Mucosa of descending colon (tissue), 3 donors: ENCODE results near the gene ADAMTS9. TPM values are rescaled to one million over a fixed set of nuclear protein-coding genes. Genes with fewer than 3 reads are reported as not detected.

Experiments
- ATAC-seq: fragments of 200-7000 bp; cut with Tn5 transposase; one replicate; pipeline ENCODE4 v1.9.1; 2020; ENCODE audit warnings: mild to moderate bottlenecking, moderate library complexity
- DNase-seq, 3 donors: peaks; one replicate each; pipeline ENCODE4 v3.0.0-alpha.2; 2020
- H3K36me3 ChIP-seq: fragments of 200-600 bp; one replicate; pipeline ENCODE4 v1.8.0; 2021; ENCODE audit warnings: low read depth, mild to moderate bottlenecking
- H3K4me1 ChIP-seq: fragments of 200-600 bp; one replicate; pipeline ENCODE4 v1.8.0; 2021; ENCODE audit warnings: low read depth, mild to moderate bottlenecking
- H3K4me3 ChIP-seq: fragments of 200-600 bp; one replicate; pipeline ENCODE4 v1.8.0; 2021; ENCODE audit warnings: mild to moderate bottlenecking
- H3K9me3 ChIP-seq: fragments of 200-600 bp; one replicate; pipeline ENCODE4 v1.8.0; 2021; ENCODE audit warnings: mild to moderate bottlenecking
- intact Hi-C, 2 donors: fragments of 100-400 bp; cut with DNase I in 1 of 2; cut with micrococcal nuclease in 1 of 2; formaldehyde crosslinking; loops; one replicate each; pipeline versions ENCODE4 v1.11.0 to v1.11.1; 2022; cut with DNase I, micrococcal nuclease
- total RNA-seq, 3 donors: library from RNA; stranded (reverse); fragmentation: NEBNext Ultra II Directional in 2 of 3; extraction: Animal tissue kit (Norgen Biotek cat#: 25700) in 2 of 3; gene quantifications; one replicate each; pipeline versions ENCODE4 v1.2.1 to v1.2.4, GENCODE V29; 2021 to 2023
- TF ChIP-seq, protein P1 (sequence below): fragments of 200-600 bp; IDR thresholded peaks from one replicate; pipeline ENCODE4 v1.8.0; 2022; ENCODE audit warnings: antibody characterized with exemption, mild to moderate bottlenecking
- donor health status: DM: no; HTN: no; CAD: no; lungs with moderate emphysema.
- donor health status: DM: no; HTN: no; CAD: no.
- donor health status: DM: no; HTN: yes; CAD: no.

The ADAMTS9 gene
- total RNA-seq, 3 donors from 2014 or later: 7.4 to 20.5 (median 20.1) TPM

DNA sequence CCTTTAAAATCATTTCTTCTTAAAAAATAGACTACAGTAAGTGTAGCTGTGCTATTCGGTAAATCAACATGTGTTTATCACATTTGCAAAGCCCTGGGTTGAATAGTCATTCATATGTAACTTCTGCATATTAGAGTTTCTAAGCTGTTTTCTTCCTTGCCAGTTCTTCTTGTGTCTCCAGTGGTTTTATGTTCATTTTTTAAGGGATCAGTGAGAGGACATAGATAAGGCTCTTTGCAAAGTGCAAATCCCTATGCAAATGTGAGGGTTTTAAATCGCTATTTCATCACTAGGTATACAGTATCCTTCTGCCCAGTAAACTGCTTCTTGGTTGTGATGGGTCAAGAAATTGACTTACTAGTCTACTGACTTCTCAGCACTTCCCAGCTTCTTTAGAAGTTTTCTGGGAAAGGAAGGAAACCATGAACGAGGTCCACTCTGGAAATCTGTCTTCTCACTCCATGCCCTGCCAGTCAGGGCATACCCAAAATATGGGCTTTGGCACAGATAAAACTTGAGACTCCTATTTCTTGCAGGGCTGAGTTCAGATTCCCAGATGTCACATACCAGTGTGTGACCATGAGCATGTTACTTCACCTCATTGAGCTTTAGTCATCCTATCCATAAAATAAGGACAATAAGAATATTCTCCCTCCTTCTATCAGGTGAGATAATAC is 38.8 kb upstream of the ADAMTS9 start:
- Histone ChIP-seq H3K36me3 (no peaks in the 10 kb centered on the region), H3K4me3 (no peak overlapping the region), H3K4me1 (no peaks in the 10 kb centered on the region), H3K9me3 (no peaks in the 10 kb centered on the region)
- TF ChIP-seq, protein P1, sequence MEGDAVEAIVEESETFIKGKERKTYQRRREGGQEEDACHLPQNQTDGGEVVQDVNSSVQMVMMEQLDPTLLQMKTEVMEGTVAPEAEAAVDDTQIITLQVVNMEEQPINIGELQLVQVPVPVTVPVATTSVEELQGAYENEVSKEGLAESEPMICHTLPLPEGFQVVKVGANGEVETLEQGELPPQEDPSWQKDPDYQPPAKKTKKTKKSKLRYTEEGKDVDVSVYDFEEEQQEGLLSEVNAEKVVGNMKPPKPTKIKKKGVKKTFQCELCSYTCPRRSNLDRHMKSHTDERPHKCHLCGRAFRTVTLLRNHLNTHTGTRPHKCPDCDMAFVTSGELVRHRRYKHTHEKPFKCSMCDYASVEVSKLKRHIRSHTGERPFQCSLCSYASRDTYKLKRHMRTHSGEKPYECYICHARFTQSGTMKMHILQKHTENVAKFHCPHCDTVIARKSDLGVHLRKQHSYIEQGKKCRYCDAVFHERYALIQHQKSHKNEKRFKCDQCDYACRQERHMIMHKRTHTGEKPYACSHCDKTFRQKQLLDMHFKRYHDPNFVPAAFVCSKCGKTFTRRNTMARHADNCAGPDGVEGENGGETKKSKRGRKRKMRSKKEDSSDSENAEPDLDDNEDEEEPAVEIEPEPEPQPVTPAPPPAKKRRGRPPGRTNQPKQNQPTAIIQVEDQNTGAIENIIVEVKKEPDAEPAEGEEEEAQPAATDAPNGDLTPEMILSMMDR: no peak
- ATAC-seq: no peak
- intact Hi-C loops: no loop called here
- no peak for DNase-seq

DNA sequence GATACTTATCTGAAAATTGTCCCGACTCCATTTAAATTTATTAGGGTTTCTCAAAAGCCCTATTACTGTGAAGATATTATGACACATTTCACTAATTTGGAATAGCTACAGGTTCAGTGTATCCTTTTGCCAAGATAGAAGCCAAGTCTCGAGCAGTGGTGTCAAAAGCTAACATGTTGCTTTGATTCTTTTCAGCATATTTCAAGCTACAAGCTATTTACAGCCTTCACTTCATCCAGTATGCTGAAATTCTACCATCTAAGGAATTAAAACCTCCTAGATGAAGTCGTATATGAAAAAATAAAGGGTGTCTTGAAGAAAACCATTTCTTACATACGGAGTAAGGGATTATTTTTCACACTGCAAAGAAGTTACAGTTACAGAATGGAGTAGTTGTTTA is 31.2 kb upstream of the ADAMTS9 start:
- TF ChIP-seq, protein P1: no peak
- DNase-seq (no peak), ATAC-seq (no peak)
- Histone ChIP-seq H3K4me1 (no peaks in the 10 kb centered on the region), H3K4me3 (no peak overlapping the region), H3K9me3 (no peaks in the 10 kb centered on the region), H3K36me3 (no peaks in the 10 kb centered on the region)
- intact Hi-C loops: no loop called here

DNA sequence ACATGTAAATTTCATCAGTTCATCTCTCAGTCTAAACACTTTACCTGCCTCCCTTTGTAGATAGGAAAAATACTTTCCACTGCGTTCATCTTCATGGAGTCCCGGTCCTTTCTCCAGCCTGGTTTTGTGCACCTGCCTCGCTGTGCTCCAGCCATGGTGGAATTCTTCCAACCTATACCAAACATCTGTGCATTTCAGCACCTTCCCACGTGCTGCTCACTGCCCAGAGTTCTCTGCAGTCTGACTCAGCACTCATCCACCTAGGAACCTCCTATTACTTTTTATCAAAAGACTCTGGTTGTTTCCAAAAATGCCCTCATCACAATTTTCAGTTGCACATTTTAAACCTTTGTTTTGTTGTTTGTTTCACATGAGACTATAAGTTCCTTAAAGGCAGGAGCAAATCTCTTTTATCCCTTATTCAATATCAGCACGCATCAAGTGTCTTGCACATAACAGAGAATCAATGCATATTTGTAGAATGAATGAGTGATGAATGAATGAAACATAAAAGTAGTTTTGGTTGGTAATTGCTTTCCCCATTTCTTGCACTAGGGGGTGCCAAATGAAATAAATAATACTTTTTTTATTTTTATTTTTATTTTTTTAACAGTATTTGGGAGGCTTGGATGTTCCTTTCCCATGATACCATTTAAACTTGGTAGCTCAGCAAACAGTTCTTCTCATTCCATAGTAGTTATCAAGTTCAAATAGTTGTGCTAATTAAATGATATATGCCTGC is 30.2 kb upstream of the ADAMTS9 start:
- no peak for ATAC-seq
- TF ChIP-seq, protein P1: no peak

DNA sequence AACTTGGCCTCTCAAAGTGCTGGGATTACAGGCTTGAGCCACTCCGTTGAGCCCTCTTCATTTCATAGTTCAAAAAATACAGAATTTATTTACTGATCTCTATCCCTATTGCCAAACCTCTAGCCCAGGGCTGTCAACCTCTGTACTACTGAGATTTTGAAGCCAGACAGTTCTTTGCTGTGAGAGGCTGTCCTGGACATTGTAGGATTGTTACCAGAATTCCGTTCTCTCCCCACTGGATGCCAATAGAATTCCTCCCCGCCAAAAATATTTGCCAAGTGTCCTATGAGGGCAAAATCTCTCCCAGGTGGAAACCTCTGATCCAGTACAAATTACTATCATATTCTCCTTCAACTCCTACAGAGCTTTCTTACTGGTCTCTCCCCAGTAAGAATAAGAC is 29.6 kb upstream of the ADAMTS9 start:
- Histone ChIP-seq H3K4me1 (no peaks in the 10 kb centered on the region), H3K9me3 (no peaks in the 10 kb centered on the region), H3K4me3 (no peak overlapping the region), H3K36me3 (no peaks in the 10 kb centered on the region)
- TF ChIP-seq, protein P1: no peak
- intact Hi-C loops: no loop called here
- DNase-seq: no peak
- no peak for ATAC-seq

More for the DNA sequence above, 30.2 kb upstream of the ADAMTS9 start:
- intact Hi-C loops: no loop called here
- no peak overlapping the region for H3K4me3 ChIP-seq
- DNase-seq: no peak
- no peaks in the 10 kb centered on the region for H3K9me3 ChIP-seq
- H3K36me3 ChIP-seq: no peaks in the 10 kb centered on the region
- no peaks in the 10 kb centered on the region for H3K4me1 ChIP-seq

DNA sequence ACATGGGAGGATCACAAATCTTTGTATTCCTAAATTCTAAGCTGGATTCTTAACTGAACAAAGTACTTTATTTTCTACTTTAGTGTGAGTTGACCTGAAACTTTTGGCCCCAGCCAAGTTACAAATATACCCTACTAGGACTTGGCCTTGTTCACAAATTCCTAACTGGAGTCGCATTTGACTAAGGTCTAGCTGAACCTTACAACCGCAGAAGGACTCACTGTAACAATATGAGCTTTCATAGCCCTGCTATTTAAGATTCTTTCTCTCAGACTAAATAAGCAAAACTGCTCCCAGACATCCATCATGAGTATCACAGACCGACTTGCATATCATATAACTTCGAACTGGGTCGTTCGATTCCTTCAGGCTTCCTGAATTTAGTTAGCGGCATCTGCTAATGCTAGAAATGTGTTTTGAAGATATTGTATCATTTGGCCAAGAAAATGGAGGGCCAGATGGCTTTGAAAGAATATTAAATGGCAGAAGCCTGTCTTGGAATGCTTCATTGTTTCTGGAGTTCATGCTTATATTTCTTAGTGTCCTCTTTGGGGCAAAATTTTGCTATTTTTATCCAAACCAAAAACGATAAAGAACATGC is 28.4 kb upstream of the ADAMTS9 start:
- TF ChIP-seq, protein P1: no peak
- Histone ChIP-seq H3K36me3 (no peaks in the 10 kb centered on the region), H3K4me1 (no peaks in the 10 kb centered on the region), H3K9me3 (no peaks in the 10 kb centered on the region), H3K4me3 (no peak overlapping the region)
- no peak for ATAC-seq
- no peak for DNase-seq
- intact Hi-C loops: no loop called here
